ENCODE data around the gene NAGA. TPM values are rescaled to one million over a fixed set of nuclear protein-coding genes. Genes with fewer than 3 reads are reported as not detected.

The NAGA gene
- total RNA-seq, 1 donor from 2014 or later = 18.7 TPM

DNA sequence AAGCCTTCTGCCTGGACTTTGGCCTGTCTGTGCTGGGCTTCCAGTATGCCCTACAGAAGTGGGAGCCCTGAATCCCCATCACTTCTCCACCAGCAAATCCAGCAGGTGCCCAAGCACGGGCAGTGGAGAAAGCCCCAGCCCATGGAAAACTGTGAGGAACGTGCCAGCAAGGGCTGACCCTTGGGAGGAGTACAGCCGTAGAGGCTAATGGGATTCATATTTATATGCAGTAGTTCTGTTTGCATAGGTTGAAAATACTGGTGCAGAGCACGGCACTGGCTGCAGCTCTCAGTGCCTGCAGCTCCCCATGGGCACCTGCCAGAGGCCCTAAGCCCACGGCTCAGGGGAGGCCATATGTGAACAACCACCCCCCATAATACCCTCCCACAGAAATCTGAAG lies 10.1 kb downstream of the NAGA start:
- TF ChIP-seq, protein P1, sequence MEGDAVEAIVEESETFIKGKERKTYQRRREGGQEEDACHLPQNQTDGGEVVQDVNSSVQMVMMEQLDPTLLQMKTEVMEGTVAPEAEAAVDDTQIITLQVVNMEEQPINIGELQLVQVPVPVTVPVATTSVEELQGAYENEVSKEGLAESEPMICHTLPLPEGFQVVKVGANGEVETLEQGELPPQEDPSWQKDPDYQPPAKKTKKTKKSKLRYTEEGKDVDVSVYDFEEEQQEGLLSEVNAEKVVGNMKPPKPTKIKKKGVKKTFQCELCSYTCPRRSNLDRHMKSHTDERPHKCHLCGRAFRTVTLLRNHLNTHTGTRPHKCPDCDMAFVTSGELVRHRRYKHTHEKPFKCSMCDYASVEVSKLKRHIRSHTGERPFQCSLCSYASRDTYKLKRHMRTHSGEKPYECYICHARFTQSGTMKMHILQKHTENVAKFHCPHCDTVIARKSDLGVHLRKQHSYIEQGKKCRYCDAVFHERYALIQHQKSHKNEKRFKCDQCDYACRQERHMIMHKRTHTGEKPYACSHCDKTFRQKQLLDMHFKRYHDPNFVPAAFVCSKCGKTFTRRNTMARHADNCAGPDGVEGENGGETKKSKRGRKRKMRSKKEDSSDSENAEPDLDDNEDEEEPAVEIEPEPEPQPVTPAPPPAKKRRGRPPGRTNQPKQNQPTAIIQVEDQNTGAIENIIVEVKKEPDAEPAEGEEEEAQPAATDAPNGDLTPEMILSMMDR (IDR thresholded peaks at IDR 0.05; ENCODE audit: insufficient read depth, low read length, severe bottlenecking) = no peak
- H3K36me3 ChIP-seq (ENCODE audit: control insufficient read depth, insufficient read depth, low read length) = peaks cover 3% of the 10 kb centered on the region

DNA sequence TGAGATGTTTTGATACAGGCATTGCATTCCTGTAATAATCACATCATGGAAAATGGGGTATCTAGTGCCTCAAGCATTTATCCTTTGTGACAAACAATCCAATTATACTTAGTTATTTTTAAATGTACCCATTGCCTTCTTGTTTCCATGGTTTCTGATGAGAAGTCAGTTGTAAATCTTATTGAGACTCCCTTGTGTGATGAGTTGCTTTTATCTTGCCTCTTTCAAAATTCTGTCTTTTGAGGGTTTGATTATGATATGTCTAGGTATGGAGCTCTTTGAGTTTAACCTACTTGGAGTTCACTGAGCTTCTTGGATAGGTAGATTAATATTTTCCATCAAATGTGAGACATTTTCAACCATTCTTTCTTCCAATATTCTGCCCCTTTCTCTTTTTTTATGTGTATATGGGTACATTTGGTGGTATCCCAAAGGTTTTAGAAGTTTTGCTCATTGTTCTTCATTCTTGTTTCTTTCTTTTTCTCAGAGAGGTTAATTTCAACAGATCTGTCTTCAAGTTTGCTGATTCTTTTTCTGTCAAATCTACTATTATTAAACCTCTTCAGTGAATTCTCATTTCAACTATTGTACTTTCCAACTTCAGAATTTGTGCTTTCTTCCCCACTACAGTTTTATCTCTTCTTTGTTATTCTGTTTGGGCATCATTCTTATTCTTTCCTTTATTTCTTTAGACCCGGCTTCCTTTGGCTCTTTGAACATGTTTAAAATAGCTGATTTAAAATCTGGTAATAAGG lies 13.7 kb downstream of the NAGA start:
- TF ChIP-seq, protein P1 (IDR thresholded peaks at IDR 0.05; ENCODE audit: insufficient read depth, low read length, severe bottlenecking) = no peak
- FAIRE-seq (no peak), DNase-seq (ENCODE audit: low read depth) (no peak)
- Histone ChIP-seq H3K36me3 (ENCODE audit: control insufficient read depth, insufficient read depth, low read length) (peaks cover 3% of the 10 kb centered on the region), H3K4me3 (ENCODE audit: low read depth, low read length) (no peak overlapping the region), H3K27me3 (ENCODE audit: control insufficient read depth, insufficient read depth, low read length) (no peaks in the 10 kb centered on the region)

More for the DNA sequence above, 10.1 kb downstream of the NAGA start:
- H3K4me3 ChIP-seq (ENCODE audit: low read depth, low read length) = no peak overlapping the region
- H3K27me3 ChIP-seq (ENCODE audit: control insufficient read depth, insufficient read depth, low read length) = no peaks in the 10 kb centered on the region
- DNase-seq (ENCODE audit: low read depth) = no peak
- FAIRE-seq = no peak

DNA sequence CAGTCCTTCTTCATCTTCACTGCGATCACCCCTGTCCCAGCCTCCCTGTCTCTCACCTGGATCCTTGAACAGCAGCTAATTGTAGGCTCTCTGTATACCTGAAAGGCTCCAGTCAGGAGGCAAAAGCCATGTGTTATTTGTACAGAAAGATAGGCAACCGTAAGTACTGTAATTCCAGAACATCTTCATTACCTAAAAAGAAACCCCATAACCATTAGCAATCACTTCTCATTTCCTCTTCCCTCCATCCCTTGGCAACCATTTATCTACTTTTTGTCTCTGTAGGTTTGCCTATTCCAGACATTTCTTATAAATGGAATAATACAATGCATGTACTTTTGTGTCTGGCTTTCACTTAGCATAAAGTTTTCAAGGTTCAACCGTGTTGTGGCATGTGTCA lies 17.8 kb downstream of the NAGA start:
- FAIRE-seq (no peak), DNase-seq (ENCODE audit: low read depth) (no peak)
- no peaks in the 10 kb centered on the region for H3K27me3 ChIP-seq (ENCODE audit: control insufficient read depth, insufficient read depth, low read length)
- TF ChIP-seq, protein P1 (IDR thresholded peaks at IDR 0.05; ENCODE audit: insufficient read depth, low read length, severe bottlenecking) = no peak
- H3K36me3 ChIP-seq (ENCODE audit: control insufficient read depth, insufficient read depth, low read length) = no peaks in the 10 kb centered on the region
- H3K4me3 ChIP-seq (ENCODE audit: low read depth, low read length) = no peak overlapping the region

DNA sequence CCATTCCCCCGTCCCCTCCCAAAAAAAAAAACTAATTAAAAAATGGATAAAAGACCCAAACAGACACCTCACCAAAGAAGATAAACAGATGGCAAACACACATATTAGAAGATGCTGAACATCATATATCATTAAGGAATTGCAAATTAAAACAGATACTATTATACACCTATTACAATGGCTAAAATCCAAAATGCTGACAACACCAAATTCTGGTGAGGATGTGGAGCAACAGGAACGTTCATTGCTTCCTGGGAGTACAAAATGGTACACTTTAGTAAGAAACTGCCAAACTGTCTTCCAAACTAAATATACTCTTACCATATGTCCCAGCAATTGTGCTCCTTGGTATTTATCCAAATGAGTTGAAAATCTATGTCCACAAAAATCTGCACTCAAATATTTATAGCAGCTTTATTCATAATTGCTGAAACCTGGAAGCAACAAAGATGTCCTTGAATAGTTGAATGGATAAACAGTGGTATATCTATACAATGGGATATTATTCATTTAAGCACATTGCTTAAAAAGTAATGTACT lies 19.9 kb downstream of the NAGA start:
- TF ChIP-seq, protein P1 (IDR thresholded peaks at IDR 0.05; ENCODE audit: insufficient read depth, low read length, severe bottlenecking) = no peak
- DNase-seq (ENCODE audit: low read depth) (no peak), FAIRE-seq (no peak)
- Histone ChIP-seq H3K27me3 (ENCODE audit: control insufficient read depth, insufficient read depth, low read length) (no peaks in the 10 kb centered on the region), H3K36me3 (ENCODE audit: control insufficient read depth, insufficient read depth, low read length) (no peaks in the 10 kb centered on the region), H3K4me3 (ENCODE audit: low read depth, low read length) (no peak overlapping the region)

DNA sequence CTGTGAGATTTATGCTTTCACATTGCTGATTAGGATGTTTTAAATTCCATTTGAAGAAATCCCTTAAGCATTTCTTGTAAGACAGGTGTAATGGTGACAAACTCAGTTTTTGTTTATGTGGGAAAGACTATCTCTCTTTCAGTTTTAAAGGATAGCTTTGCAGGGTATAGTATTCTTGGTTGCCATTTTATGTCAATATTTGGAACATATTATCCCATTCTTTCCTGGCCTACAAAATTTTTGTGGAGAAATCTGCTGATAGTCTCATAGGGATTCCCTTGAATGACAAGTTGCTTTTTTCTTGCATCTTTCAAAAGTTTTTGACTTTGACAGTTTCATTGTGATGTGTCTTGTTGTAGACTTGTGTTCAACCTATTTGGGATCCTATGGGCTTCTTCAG lies 28.8 kb downstream of the NAGA start:
- FAIRE-seq (no peak), DNase-seq (ENCODE audit: low read depth) (no peak)
- Histone ChIP-seq H3K27me3 (ENCODE audit: control insufficient read depth, insufficient read depth, low read length) (no peaks in the 10 kb centered on the region), H3K4me3 (ENCODE audit: low read depth, low read length) (no peak overlapping the region), H3K36me3 (ENCODE audit: control insufficient read depth, insufficient read depth, low read length) (no peaks in the 10 kb centered on the region)
- TF ChIP-seq, protein P1 (IDR thresholded peaks at IDR 0.05; ENCODE audit: insufficient read depth, low read length, severe bottlenecking) = no peak
